Esophagus muscularis mucosa (tissue), 4 donors: ENCODE data around the gene AGBL1. TPM values are rescaled to one million over a fixed set of nuclear protein-coding genes. Genes with fewer than 3 reads are reported as not detected.

Experiments
- DNase-seq: peaks from one replicate; pipeline ENCODE4 v3.0.0-alpha.2; 2017; ENCODE audit errors: extremely low spot score
- H3K27ac ChIP-seq, 4 donors: fragments of 200-600 bp; sonication (generic); replicated peaks in 1 of 4; 1 replicate in 3 of 4; 2 replicates in 1 of 4; pipeline ENCODE4 v1.5.1; 2016 to 2019; ENCODE audit warnings: mild to moderate bottlenecking in 1 of 4
- H3K27me3 ChIP-seq, 4 donors: fragments of 200-600 bp; sonication (generic); one replicate each; pipeline versions ENCODE4 v1.5.1 to v1.6.0; 2016 to 2019
- H3K36me3 ChIP-seq, 4 donors: fragments of 200-600 bp; sonication (generic); one replicate each; pipeline ENCODE4 v1.5.1; 2016 to 2019
- H3K4me1 ChIP-seq, 4 donors: fragments of 200-600 bp; sonication (generic); one replicate each; pipeline ENCODE4 v1.5.1; 2016 to 2019
- H3K4me3 ChIP-seq, 4 donors: fragments of 200-600 bp; sonication (generic); 1 replicate in 2 of 4; 2 replicates in 2 of 4; pipeline ENCODE4 v1.5.1; 2016 to 2019; ENCODE audit warnings: mild to moderate bottlenecking in 4 of 4, moderate library complexity in 1 of 4
- H3K9me3 ChIP-seq, 4 donors: fragments of 200-600 bp; sonication (generic); 1 replicate in 3 of 4; 2 replicates in 1 of 4; pipeline ENCODE4 v1.5.1; 2016 to 2019
- CTCF ChIP-seq, 3 experiments: fragments of 200-600 bp in 2 of 3; fragments of 450-650 bp in 1 of 3; sonication (generic) in 2 of 3; IDR thresholded peaks; one replicate each; pipeline ENCODE4 v1.5.1; 2017 to 2019; ENCODE audit warnings: antibody characterized with exemption in 3 of 3, mild to moderate bottlenecking in 2 of 3, moderate library complexity in 1 of 3
- EP300 ChIP-seq: sonication (generic); formaldehyde crosslinking; IDR thresholded peaks from one replicate; pipeline ENCODE4 v1.6.1; 2017; ENCODE audit warnings: antibody characterized with exemption
- POLR2A ChIP-seq: fragments of 450-650 bp; IDR thresholded peaks from one replicate; pipeline ENCODE4 v1.6.1; 2017; ENCODE audit warnings: antibody characterized with exemption, moderate library complexity, mild to moderate bottlenecking, low read depth
- POLR2AphosphoS5 ChIP-seq, 2 donors: sonication (generic); formaldehyde crosslinking; IDR thresholded peaks; one replicate each; pipeline ENCODE4 v1.6.1; 2017; ENCODE audit warnings: antibody characterized with exemption in 2 of 2
- WGBS: methylation state at CpG from one replicate; pipeline ENCODE4 v1.1.5; 2018; 5-methylcytosine and 5-hydroxymethylcytosine counted together
- intact Hi-C: fragments of 100-400 bp; cut with DNase I; formaldehyde crosslinking; loops from one replicate; pipeline ENCODE4 v1.15.1; 2023
- total RNA-seq, 4 donors: library from RNA; depleted of rRNA; stranded (reverse); fragments of >200 nt; gene quantifications; one replicate each; pipeline versions ENCODE4 v1.1.0 to v1.2.1, GENCODE V29; 2016

The AGBL1 gene
- total RNA-seq, 4 donors from 2014 or later, result 0.06 TPM; not detected in 3

- H3K9me3 ChIP-seq, result no peaks in the 10 kb centered on the region
- no peak overlapping the region for H3K4me3 ChIP-seq
- no peak for TF ChIP-seq EP300
- no peak for TF ChIP-seq CTCF (IDR thresholded peaks at IDR 0.05)
- no peak for TF ChIP-seq POLR2A
- TF ChIP-seq POLR2AphosphoS5 (IDR thresholded peaks at IDR 0.05), result no peak
- no peak overlapping the region for H3K27ac ChIP-seq
- intact Hi-C loops, result no loop called here
- no peaks in the 10 kb centered on the region for H3K27me3 ChIP-seq
- no peak for DNase-seq
- H3K36me3 ChIP-seq, result no peaks in the 10 kb centered on the region
- 100% methylated on average over 1 of the region's 1 CpG for WGBS
- H3K4me1 ChIP-seq, result peaks cover 0 to 7% (median 3%) of the 10 kb centered on the region in 4 donors
Observed at GRCh38 chr15:86591158-86591557, 511.5 kb downstream of the AGBL1 start.

- Histone ChIP-seq H3K4me3 (no peak overlapping the region), H3K36me3 (no peaks in the 10 kb centered on the region), H3K9me3 (no peaks in the 10 kb centered on the region), H3K27me3 (no peaks in the 10 kb centered on the region), H3K27ac (peak overlapping the region in 2 of 4 donors; percentile 20 to 26), H3K4me1 (peaks cover 0 to 7% (median 3%) of the 10 kb centered on the region in 4 donors)
- TF ChIP-seq EP300, result no peak
- TF ChIP-seq CTCF (IDR thresholded peaks at IDR 0.05), result no peak
- no peak for TF ChIP-seq POLR2AphosphoS5 (IDR thresholded peaks at IDR 0.05)
- TF ChIP-seq POLR2A, result no peak
- intact Hi-C loops, result no loop called here
- no peak for DNase-seq
- 53% methylated on average over 9 of the region's 9 CpGs for WGBS
Observed at GRCh38 chr15:86591994-86592735, 512.5 kb downstream of the AGBL1 start.

GRCh38 chr15:86595741-86596140 is 516.1 kb downstream of the AGBL1 start:
- Histone ChIP-seq H3K36me3 (no peaks in the 10 kb centered on the region), H3K4me3 (no peak overlapping the region), H3K9me3 (no peaks in the 10 kb centered on the region), H3K4me1 (peaks cover 0 to 7% (median 3%) of the 10 kb centered on the region in 4 donors), H3K27ac (no peak overlapping the region), H3K27me3 (no peaks in the 10 kb centered on the region)
- no peak for DNase-seq
- intact Hi-C loops, result no loop called here
- TF ChIP-seq EP300 (no peak), POLR2A (no peak), CTCF (IDR thresholded peaks at IDR 0.05) (no peak), POLR2AphosphoS5 (IDR thresholded peaks at IDR 0.05) (no peak)
- WGBS, result 86% methylated on average over 1 of the region's 1 CpG

GRCh38 chr15:86603466-86603865 is 523.8 kb downstream of the AGBL1 start:
- Histone ChIP-seq H3K36me3 (no peaks in the 10 kb centered on the region), H3K27ac (no peak overlapping the region), H3K27me3 (no peaks in the 10 kb centered on the region), H3K4me1 (no peaks in the 10 kb centered on the region), H3K4me3 (no peak overlapping the region), H3K9me3 (no peaks in the 10 kb centered on the region)
- TF ChIP-seq CTCF (IDR thresholded peaks at IDR 0.05), result no peak
- no peak for TF ChIP-seq POLR2AphosphoS5 (IDR thresholded peaks at IDR 0.05)
- TF ChIP-seq EP300, result no peak
- no peak for TF ChIP-seq POLR2A
- intact Hi-C loops, result no loop called here
- WGBS, result 59% methylated on average over 2 of the region's 2 CpGs
- no peak for DNase-seq
